GM12878 (cell line): Measurements from ENCODE around the gene CRHR2. TPM values are rescaled to one million over a fixed set of nuclear protein-coding genes. Genes with fewer than 3 reads are reported as not detected.

Experiments
- polyA plus RNA-seq, 11 experiments: library from polyadenylated mRNA; depleted of rRNA in 4 of 11; unstranded in 6 of 11; stranded (reverse) in 5 of 11; fragments of >200 nt; fragmentation: Nextera tagmentation in 4 of 11; fragmentation: Illumina TruSeq in 1 of 11; extraction: Ambion mirVana in 4 of 11; extraction: Trizol in 1 of 11; gene quantifications; 1 replicate in 1 of 11; 2 replicates in 10 of 11; pipeline versions ENCODE4 v1.2.1 to v1.2.3, GENCODE V29; 2011 to 2016; ENCODE audit warnings: inconsistent platforms in 2 of 11, missing spikeins in 2 of 11, low read depth in 1 of 11
- total RNA-seq, 4 experiments: library from RNA; depleted of rRNA in 3 of 4; stranded (reverse); fragments of >200 nt in 3 of 4; fragmentation: Illumina TruSeq in 1 of 4; extraction: Trizol in 1 of 4; gene quantifications; 2 replicates each; pipeline versions ENCODE4 v1.2.1 to v1.2.3, GENCODE V29; 2013 to 2021

CRHR2 gene
- total and polyA plus RNA-seq, 10 of the 15 experiments (the other 5 are each of a cell fraction or from before 2014, with no cell fraction given) = not detected

Other genes starting within 250 kb of the CRHR2 start
- gene NOD1, start 203.7 kb downstream of the CRHR2 start, total RNA-seq (2014; rRNA removed) = 8.8 and 9.3 TPM in 2 replicates
- 8.4 and 9.0 TPM in 2 replicates for gene NOD1, start 203.7 kb downstream of the CRHR2 start, total RNA-seq (2014; rRNA removed; fragmentation: Illumina TruSeq; extraction: Trizol)
- 13.7 and 14.6 TPM in 2 replicates for gene NOD1, start 203.7 kb downstream of the CRHR2 start, total RNA-seq (2021)
- gene NOD1, start 203.7 kb downstream of the CRHR2 start, polyA plus RNA-seq (2011; rRNA removed) = 12.0 and 13.8 TPM in 2 replicates
- 10.7 and 11.5 TPM in 2 replicates for gene NOD1, start 203.7 kb downstream of the CRHR2 start, polyA plus RNA-seq (2014; fragmentation: Illumina TruSeq; extraction: Trizol)
- 1 to 10 TPM; 1.8 to 2.2 TPM for gene NOD1, start 203.7 kb downstream of the CRHR2 start, polyA plus RNA-seq (2014; fragmentation: Nextera tagmentation; extraction: Ambion mirVana)
- 11.3 and 11.6 TPM in 2 replicates for gene NOD1, start 203.7 kb downstream of the CRHR2 start, polyA plus RNA-seq (2014; rRNA removed)
- 1 to 10 TPM; 6.4 to 8.4 TPM for gene NOD1, start 203.7 kb downstream of the CRHR2 start, polyA plus RNA-seq (2016; fragmentation: Nextera tagmentation; extraction: Ambion mirVana)
- gene GGCT, start 177.6 kb downstream of the CRHR2 start, total RNA-seq (2014; rRNA removed) = 61.5 and 71.9 TPM in 2 replicates
- gene GGCT, start 177.6 kb downstream of the CRHR2 start, total RNA-seq (2014; rRNA removed; fragmentation: Illumina TruSeq; extraction: Trizol) = 78.9 and 86.1 TPM in 2 replicates
- gene GGCT, start 177.6 kb downstream of the CRHR2 start, total RNA-seq (2021) = 59.1 and 65.2 TPM in 2 replicates
- 57.0 and 91.2 TPM in 2 replicates for gene GGCT, start 177.6 kb downstream of the CRHR2 start, polyA plus RNA-seq (2011; rRNA removed)
- gene GGCT, start 177.6 kb downstream of the CRHR2 start, polyA plus RNA-seq (2014; fragmentation: Illumina TruSeq; extraction: Trizol) = 87.6 and 115 TPM in 2 replicates
- gene GGCT, start 177.6 kb downstream of the CRHR2 start, polyA plus RNA-seq (2014; fragmentation: Nextera tagmentation; extraction: Ambion mirVana) = 100 to 1,000 TPM; 168 to 215 TPM
- gene GGCT, start 177.6 kb downstream of the CRHR2 start, polyA plus RNA-seq (2014; rRNA removed) = 92.7 and 96.9 TPM in 2 replicates
- gene GGCT, start 177.6 kb downstream of the CRHR2 start, polyA plus RNA-seq (2016; fragmentation: Nextera tagmentation; extraction: Ambion mirVana) = 100 to 1,000 TPM; 108 to 112 TPM
- gene GARS1, start 87.6 kb downstream of the CRHR2 start, total RNA-seq (2014; rRNA removed) = 107 and 120 TPM in 2 replicates
- 168 and 182 TPM in 2 replicates for gene GARS1, start 87.6 kb downstream of the CRHR2 start, total RNA-seq (2014; rRNA removed; fragmentation: Illumina TruSeq; extraction: Trizol)
- gene GARS1, start 87.6 kb downstream of the CRHR2 start, total RNA-seq (2021) = 175 TPM in 2 replicates
- gene GARS1, start 87.6 kb downstream of the CRHR2 start, polyA plus RNA-seq (2011; rRNA removed) = 184 and 333 TPM in 2 replicates
- gene GARS1, start 87.6 kb downstream of the CRHR2 start, polyA plus RNA-seq (2014; fragmentation: Illumina TruSeq; extraction: Trizol) = 361 and 413 TPM in 2 replicates
- 100 to 1,000 TPM; 133 to 191 TPM for gene GARS1, start 87.6 kb downstream of the CRHR2 start, polyA plus RNA-seq (2014; fragmentation: Nextera tagmentation; extraction: Ambion mirVana)
- gene GARS1, start 87.6 kb downstream of the CRHR2 start, polyA plus RNA-seq (2014; rRNA removed) = 167 TPM in 2 replicates
- gene GARS1, start 87.6 kb downstream of the CRHR2 start, polyA plus RNA-seq (2016; fragmentation: Nextera tagmentation; extraction: Ambion mirVana) = 100 to 1,000 TPM; 196 to 207 TPM
- not detected in 2 replicates for gene INMT, start 69.7 kb upstream of the CRHR2 start, total RNA-seq (2014; rRNA removed)
- not detected in 2 replicates for gene INMT, start 69.7 kb upstream of the CRHR2 start, total RNA-seq (2014; rRNA removed; fragmentation: Illumina TruSeq; extraction: Trizol)
- gene INMT, start 69.7 kb upstream of the CRHR2 start, total RNA-seq (2021) = 0.10 TPM in 1 of 2 replicates, not detected in the other
- gene INMT, start 69.7 kb upstream of the CRHR2 start, polyA plus RNA-seq (2011; rRNA removed) = 0.03 TPM in 1 of 2 replicates, not detected in the other
- gene INMT, start 69.7 kb upstream of the CRHR2 start, polyA plus RNA-seq (2014; fragmentation: Illumina TruSeq; extraction: Trizol) = not detected in 2 replicates
- gene INMT, start 69.7 kb upstream of the CRHR2 start, polyA plus RNA-seq (2014; fragmentation: Nextera tagmentation; extraction: Ambion mirVana) = not detected
- gene INMT, start 69.7 kb upstream of the CRHR2 start, polyA plus RNA-seq (2014; rRNA removed) = 0.20 TPM in 1 of 2 replicates, not detected in the other
- not detected for gene INMT, start 69.7 kb upstream of the CRHR2 start, polyA plus RNA-seq (2016; fragmentation: Nextera tagmentation; extraction: Ambion mirVana)
- 0.71 and 0.90 TPM in 2 replicates for gene MINDY4, start 89.0 kb upstream of the CRHR2 start, total RNA-seq (2014; rRNA removed)
- 0.55 and 0.67 TPM in 2 replicates for gene MINDY4, start 89.0 kb upstream of the CRHR2 start, total RNA-seq (2014; rRNA removed; fragmentation: Illumina TruSeq; extraction: Trizol)
- 0.38 and 0.51 TPM in 2 replicates for gene MINDY4, start 89.0 kb upstream of the CRHR2 start, total RNA-seq (2021)
- 0.22 and 0.34 TPM in 2 replicates for gene MINDY4, start 89.0 kb upstream of the CRHR2 start, polyA plus RNA-seq (2011; rRNA removed)
- gene MINDY4, start 89.0 kb upstream of the CRHR2 start, polyA plus RNA-seq (2014; fragmentation: Illumina TruSeq; extraction: Trizol) = 0.52 and 0.72 TPM in 2 replicates
- under 1 TPM; 0.10 to 0.15 TPM for gene MINDY4, start 89.0 kb upstream of the CRHR2 start, polyA plus RNA-seq (2014; fragmentation: Nextera tagmentation; extraction: Ambion mirVana)
- 0.42 and 0.48 TPM in 2 replicates for gene MINDY4, start 89.0 kb upstream of the CRHR2 start, polyA plus RNA-seq (2014; rRNA removed)
- under 1 TPM; 0.31 to 0.48 TPM for gene MINDY4, start 89.0 kb upstream of the CRHR2 start, polyA plus RNA-seq (2016; fragmentation: Nextera tagmentation; extraction: Ambion mirVana)
- gene AQP1, start 229.4 kb upstream of the CRHR2 start, total RNA-seq (2014; rRNA removed) = not detected in 2 replicates
- not detected in 2 replicates for gene AQP1, start 229.4 kb upstream of the CRHR2 start, total RNA-seq (2014; rRNA removed; fragmentation: Illumina TruSeq; extraction: Trizol)
- 0.64 and 0.72 TPM in 2 replicates for gene AQP1, start 229.4 kb upstream of the CRHR2 start, total RNA-seq (2021)
- 0.03 TPM in 1 of 2 replicates, not detected in the other for gene AQP1, start 229.4 kb upstream of the CRHR2 start, polyA plus RNA-seq (2011; rRNA removed)
- gene AQP1, start 229.4 kb upstream of the CRHR2 start, polyA plus RNA-seq (2014; fragmentation: Illumina TruSeq; extraction: Trizol) = not detected in 2 replicates
- gene AQP1, start 229.4 kb upstream of the CRHR2 start, polyA plus RNA-seq (2014; fragmentation: Nextera tagmentation; extraction: Ambion mirVana) = not detected
- not detected in 2 replicates for gene AQP1, start 229.4 kb upstream of the CRHR2 start, polyA plus RNA-seq (2014; rRNA removed)
- gene AQP1, start 229.4 kb upstream of the CRHR2 start, polyA plus RNA-seq (2016; fragmentation: Nextera tagmentation; extraction: Ambion mirVana) = not detected